Measurements from ENCODE around the gene NWD2. TPM values are rescaled to one million over a fixed set of nuclear protein-coding genes. Genes with fewer than 3 reads are reported as not detected.

The NWD2 gene
- total RNA-seq, 2 donors from 2014 or later, result 0.22 to 0.42 TPM

GRCh38 chr4:37246891-37247290 lies 2.3 kb downstream of the NWD2 start:
- peaks cover 36% of the 10 kb centered on the region for H3K27me3 ChIP-seq

GRCh38 chr4:37258221-37258620 lies 13.7 kb downstream of the NWD2 start:
- intact Hi-C loops (cut with DNase I), result no loop called here
- Histone ChIP-seq H3K4me3 (no peak overlapping the region), H3K36me3 (no peaks in the 10 kb centered on the region), H3K4me1 (no peaks in the 10 kb centered on the region), H3K27me3 (no peaks in the 10 kb centered on the region), H3K27ac (no peak overlapping the region), H3K9ac (ENCODE audit: low read depth in 2 of 2, low read length in 2 of 2) (no peak overlapping the region), H3K9me3 (no peaks in the 10 kb centered on the region)
- no peak for TF ChIP-seq CTCF (IDR thresholded peaks at IDR 0.05)
- no peak for DNase-seq

More at GRCh38 chr4:37246891-37247290, 2.3 kb downstream of the NWD2 start:
- no peaks in the 10 kb centered on the region for H3K36me3 ChIP-seq
- no peaks in the 10 kb centered on the region for H3K4me1 ChIP-seq
- no peak for DNase-seq
- no peak overlapping the region for H3K4me3 ChIP-seq
- H3K9me3 ChIP-seq, result no peaks in the 10 kb centered on the region
- H3K27ac ChIP-seq, result no peak overlapping the region
- intact Hi-C loops (cut with DNase I), result no loop called here
- no peak overlapping the region for H3K9ac ChIP-seq (ENCODE audit: low read depth in 2 of 2, low read length in 2 of 2)
- TF ChIP-seq CTCF (IDR thresholded peaks at IDR 0.05), result no peak

GRCh38 chr4:37268319-37268718 lies 23.8 kb downstream of the NWD2 start:
- Histone ChIP-seq H3K4me3 (no peak overlapping the region), H3K27ac (no peak overlapping the region), H3K9me3 (no peaks in the 10 kb centered on the region), H3K9ac (ENCODE audit: low read depth in 2 of 2, low read length in 2 of 2) (no peak overlapping the region), H3K36me3 (no peaks in the 10 kb centered on the region), H3K27me3 (no peaks in the 10 kb centered on the region), H3K4me1 (no peaks in the 10 kb centered on the region)
- no peak for TF ChIP-seq CTCF (IDR thresholded peaks at IDR 0.05)
- intact Hi-C loops (cut with DNase I), result no loop called here
- no peak for DNase-seq

- TF ChIP-seq CTCF (IDR thresholded peaks at IDR 0.05), result no peak
- DNase-seq, result no peak
- H3K4me3 ChIP-seq, result no peak overlapping the region
- no peak overlapping the region for H3K9ac ChIP-seq (ENCODE audit: low read depth in 2 of 2, low read length in 2 of 2)
- H3K4me1 ChIP-seq, result no peaks in the 10 kb centered on the region
- intact Hi-C loops (cut with DNase I), result no loop called here
- no peaks in the 10 kb centered on the region for H3K27me3 ChIP-seq
- no peaks in the 10 kb centered on the region for H3K9me3 ChIP-seq
- H3K36me3 ChIP-seq, result no peaks in the 10 kb centered on the region
- no peak overlapping the region for H3K27ac ChIP-seq
Measured at GRCh38 chr4:37279121-37279520, 34.6 kb downstream of the NWD2 start.

- Histone ChIP-seq H3K36me3 (no peaks in the 10 kb centered on the region), H3K9me3 (no peaks in the 10 kb centered on the region), H3K9ac (ENCODE audit: low read depth in 2 of 2, low read length in 2 of 2) (no peak overlapping the region), H3K27ac (no peak overlapping the region), H3K4me1 (no peaks in the 10 kb centered on the region), H3K4me3 (no peak overlapping the region), H3K27me3 (no peaks in the 10 kb centered on the region)
- TF ChIP-seq CTCF (IDR thresholded peaks at IDR 0.05), result no peak
- no peak for DNase-seq
- intact Hi-C loops (cut with DNase I), result no loop called here
Measured at GRCh38 chr4:37279894-37280592, 35.5 kb downstream of the NWD2 start.
